Glomerular endothelial cell (primary cell): ENCODE data around the gene TMX1. TPM values are rescaled to one million over a fixed set of nuclear protein-coding genes. Genes with fewer than 3 reads are reported as not detected.
A peak's percentile ranks its signal among the peaks of the same experiment; 100 is the strongest.

Source experiments
- DNase-seq: peaks from one replicate; pipeline ENCODE4 v3.0.0-alpha.2; 2011; ENCODE audit warnings: low read depth, low spot score; ENCODE audit errors: extremely low read depth
- total RNA-seq: library from RNA; depleted of rRNA; stranded (reverse); fragments of >200 nt; gene quantifications from 2 replicates; pipeline ENCODE4 v1.2.3, GENCODE V29; 2015

Gene TMX1
- total RNA-seq, 1 donor from 2014 or later = 36.5 TPM

GRCh38 chr14:51242545-51243490 is 2.8 kb downstream of the TMX1 start:
- DNase-seq = no peak

GRCh38 chr14:51244591-51244990 is 4.5 kb downstream of the TMX1 start:
- no peak for DNase-seq

GRCh38 chr14:51246032-51246431 is 6.0 kb downstream of the TMX1 start:
- no peak for DNase-seq

GRCh38 chr14:51248016-51248987 is 8.3 kb downstream of the TMX1 start:
- DNase-seq = no peak

GRCh38 chr14:51251486-51251885 is 11.4 kb downstream of the TMX1 start:
- DNase-seq = no peak

- no peak for DNase-seq
Observed at GRCh38 chr14:51253880-51254279, 13.8 kb downstream of the TMX1 start.

GRCh38 chr14:51258280-51258679 is 18.2 kb downstream of the TMX1 start:
- DNase-seq = no peak

GRCh38 chr14:51258788-51259187 is 18.7 kb downstream of the TMX1 start:
- DNase-seq = no peak

GRCh38 chr14:51260225-51260624 is 20.2 kb downstream of the TMX1 start:
- DNase-seq = no peak

- DNase-seq = no peak
Observed at GRCh38 chr14:51261151-51261550, 21.1 kb downstream of the TMX1 start.

GRCh38 chr14:51262868-51263267 is 22.8 kb downstream of the TMX1 start:
- DNase-seq = no peak

- no peak for DNase-seq
Observed at GRCh38 chr14:51269634-51270033, 29.6 kb downstream of the TMX1 start.

- no peak for DNase-seq
Observed at GRCh38 chr14:51276605-51277004, 36.6 kb downstream of the TMX1 start.

- DNase-seq = no peak
Observed at GRCh38 chr14:51277753-51278415, 37.8 kb downstream of the TMX1 start.

- DNase-seq = no peak
Observed at GRCh38 chr14:51282517-51282916, 42.5 kb downstream of the TMX1 start.

GRCh38 chr14:51283402-51284085 is 43.5 kb downstream of the TMX1 start:
- peak; percentile 72 for DNase-seq

- no peak for DNase-seq
Observed at GRCh38 chr14:51284241-51284640, 44.2 kb downstream of the TMX1 start.

- no peak for DNase-seq
Observed at GRCh38 chr14:51285120-51285519, 45.1 kb downstream of the TMX1 start.

GRCh38 chr14:51289169-51289568 is 49.1 kb downstream of the TMX1 start:
- no peak for DNase-seq

GRCh38 chr14:51290132-51290531 is 50.1 kb downstream of the TMX1 start:
- DNase-seq = no peak
